AG04450 (cell line): ENCODE data around the gene CENPX. TPM values are rescaled to one million over a fixed set of nuclear protein-coding genes. Genes with fewer than 3 reads are reported as not detected.

Experiments used
- CTCF ChIA-PET: fragments of 300-600, 350-600 bp; formaldehyde crosslinking; extraction: SDS; loops from one replicate; lab custom pipeline; 2022; ENCODE audit warnings: antibody characterized with exemption, inconsistent platforms; lab: Charles Lee
- POLR2A ChIA-PET: fragments of 350-600 bp; formaldehyde crosslinking; extraction: SDS; loops from one replicate; lab custom pipeline; 2021; ENCODE audit warnings: antibody characterized with exemption, inconsistent platforms; lab: Yijun Ruan, JAX
- DNase-seq: peaks from one replicate; pipeline ENCODE4 v3.0.0-alpha.2; 2011; ENCODE audit warnings: low read depth, low spot score
- H3K27ac ChIP-seq: one replicate; pipeline ENCODE4 v1.5.1; 2012; ENCODE audit warnings: low read depth, low read length, control low read depth
- H3K27me3 ChIP-seq: one replicate; pipeline ENCODE4 v1.6.0; 2012; ENCODE audit warnings: low read length; ENCODE audit not compliant: control insufficient read depth, insufficient read depth
- H3K4me3 ChIP-seq: 2 replicates; pipeline ENCODE4 v1.5.1; 2011; ENCODE audit warnings: mild to moderate bottlenecking, low read depth, low read length, control low read depth
- H3K9me3 ChIP-seq: 2 replicates; pipeline ENCODE4 v1.5.1; 2012; ENCODE audit warnings: low read length; ENCODE audit not compliant: control insufficient read depth, insufficient read depth
- CTCF ChIP-seq: IDR thresholded peaks from 2 replicates; pipeline ENCODE4 v1.5.1; 2011; ENCODE audit warnings: low read depth, low read length, control low read depth, inconsistent platforms
- polyA plus RNA-seq: library from polyadenylated mRNA; depleted of rRNA; stranded (reverse); fragments of >200 nt; gene quantifications from 2 replicates; pipeline ENCODE4 v1.2.3, GENCODE V29; 2011

Gene CENPX
- polyA plus RNA-seq, 1 experiment: 32.5 TPM

- Histone ChIP-seq H3K9me3 (no peaks in the 10 kb centered on the region; the same call in 1 of the 2 replicates), H3K27ac (no peak overlapping the region), H3K4me3 (no peak overlapping the region), H3K27me3 (no peaks in the 10 kb centered on the region)
- ChIA-PET CTCF (interaction anchor here (0.5 to 1.9 kb wide), 14 partner anchors 9 to 207 kb away, joined by 3 to 21 read pairs (median 4); no protein-coding TSS in a partner anchor), POLR2A (interaction anchor here (0.7 kb wide), 1 partner anchor 68 kb away, joined by 3 read pairs; the partner anchor contains the start of gene FASN)
- no peak for DNase-seq
- TF ChIP-seq CTCF: no peak
Measured at GRCh38 chr17:82029990-82030469, 7.4 kb upstream of the CENPX start.

GRCh38 chr17:82029391-82029790 is 6.7 kb upstream of the CENPX start:
- Histone ChIP-seq H3K27me3 (no peaks in the 10 kb centered on the region), H3K9me3 (no peaks in the 10 kb centered on the region; the same call in 1 of the 2 replicates), H3K4me3 (no peak overlapping the region), H3K27ac (no peak overlapping the region)
- DNase-seq: no peak
- CTCF ChIA-PET: interaction anchor here (0.6 to 1.7 kb wide), 4 partner anchors 8 to 308 kb away, joined by 3 to 7 read pairs (median 3); partner anchors contain the start of gene DCXR
- no peak for TF ChIP-seq CTCF
- POLR2A ChIA-PET: no interaction called here

DNA sequence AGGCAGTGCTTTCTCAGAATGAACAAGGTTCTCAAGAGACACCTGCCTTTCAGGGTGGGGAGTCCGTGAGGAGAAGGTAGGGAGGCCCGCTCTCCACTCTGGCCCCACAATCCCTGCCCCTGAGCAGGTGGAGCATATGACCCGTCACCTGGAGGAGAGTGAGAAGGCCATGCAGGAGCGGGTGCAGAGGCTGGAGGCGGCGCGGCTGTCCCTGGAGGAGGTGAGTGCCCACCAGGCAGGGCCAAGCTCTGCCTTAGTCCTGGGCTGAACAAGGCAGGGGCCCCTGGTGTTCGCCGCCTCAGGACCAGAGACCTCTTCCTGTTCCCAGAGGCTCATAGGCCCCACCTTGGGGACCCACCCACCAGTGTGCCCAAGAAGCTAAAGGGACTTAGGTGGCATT is 6.3 kb upstream of the CENPX start:
- CTCF ChIA-PET: interaction anchor here (0.6 to 1.1 kb wide), 2 partner anchors 9 to 309 kb away, joined by 3 read pairs; partner anchors contain the start of gene DCXR

DNA sequence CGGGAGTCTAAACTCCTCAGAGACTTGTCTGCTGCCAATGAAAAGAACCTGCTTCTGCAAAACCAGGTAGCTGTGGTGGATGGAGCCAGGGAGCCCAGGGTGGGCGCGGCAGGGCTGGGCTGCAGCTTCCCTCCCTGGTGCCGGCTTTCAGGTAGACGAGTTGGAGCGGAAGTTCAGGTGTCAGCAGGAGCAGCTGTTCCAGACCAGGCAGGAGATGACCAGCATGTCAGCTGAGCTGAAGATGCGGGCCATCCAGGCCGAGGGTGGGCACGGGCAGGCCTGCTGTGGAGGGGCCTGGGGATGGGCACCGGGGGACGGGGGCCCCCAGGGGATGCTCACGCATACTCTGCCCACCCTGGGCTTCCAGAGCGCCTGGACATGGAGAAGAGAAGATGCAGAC is 5.6 kb upstream of the CENPX start:
- TF ChIP-seq CTCF: no peak
- Histone ChIP-seq H3K27me3 (no peaks in the 10 kb centered on the region), H3K4me3 (no peak overlapping the region), H3K27ac (no peak overlapping the region), H3K9me3 (no peaks in the 10 kb centered on the region; the same call in 1 of the 2 replicates)
- CTCF ChIA-PET: interaction anchor here (0.6 kb wide), 1 partner anchor 126 kb away, joined by 3 read pairs; no protein-coding TSS in a partner anchor
- DNase-seq: no peak
- POLR2A ChIA-PET: no interaction called here

More for the DNA sequence above, 6.3 kb upstream of the CENPX start:
- no peaks in the 10 kb centered on the region for H3K27me3 ChIP-seq
- H3K9me3 ChIP-seq: no peaks in the 10 kb centered on the region; the same call in 1 of the 2 replicates
- no peak overlapping the region for H3K4me3 ChIP-seq
- DNase-seq: no peak
- POLR2A ChIA-PET: no interaction called here
- TF ChIP-seq CTCF: no peak
- H3K27ac ChIP-seq: no peak overlapping the region

- ChIA-PET CTCF (interaction anchor here (1.7 kb wide), 1 partner anchor 12 kb away, joined by 7 read pairs; the partner anchor contains the start of gene DCXR), POLR2A (no interaction called here)
- Histone ChIP-seq H3K27ac (no peak overlapping the region), H3K27me3 (no peaks in the 10 kb centered on the region), H3K4me3 (no peak overlapping the region), H3K9me3 (no peaks in the 10 kb centered on the region; the same call in 1 of the 2 replicates)
- TF ChIP-seq CTCF: no peak
- no peak for DNase-seq
Measured at GRCh38 chr17:82025401-82026107, 2.9 kb upstream of the CENPX start.
